Activated T-cell treated with anti-CD3 and anti-CD28 coated beads for 48 hours (primary cell): Measurements from ENCODE around the gene SORCS1.

Experiments
- DNase-seq: peaks from one replicate; pipeline ENCODE4 v3.0.0-alpha.2; 2020; ENCODE audit warnings: low read depth

SORCS1 gene

DNA sequence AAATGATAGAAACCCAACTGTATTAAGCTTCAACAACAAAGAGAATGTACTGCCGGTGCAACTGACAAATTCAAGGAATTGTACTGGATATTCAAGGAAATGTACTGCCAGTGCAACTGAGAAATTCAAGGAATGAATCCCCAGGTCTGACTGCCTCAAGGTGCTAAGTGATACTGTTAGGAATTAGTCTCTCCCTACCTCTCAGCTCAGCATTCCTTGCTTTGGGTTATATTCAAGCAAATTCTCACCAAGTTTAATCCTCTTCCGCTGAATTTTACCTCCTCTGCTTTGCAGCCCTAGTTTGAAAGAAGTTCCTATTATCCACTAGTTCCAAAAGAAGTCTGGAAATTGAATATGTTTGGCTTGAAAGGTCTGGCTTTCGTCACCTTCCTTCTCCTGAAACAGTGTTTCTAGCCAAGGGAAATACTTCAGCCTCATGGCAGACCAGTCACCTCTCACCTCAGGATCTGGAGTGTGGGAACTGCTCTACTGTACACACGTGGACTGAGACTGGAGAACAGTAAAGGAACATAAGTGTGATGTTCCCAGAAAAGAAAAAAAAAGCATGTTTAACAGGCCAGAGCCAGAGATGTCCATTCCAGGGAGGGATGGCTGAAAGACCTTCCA is 60.4 kb downstream of the SORCS1 start:
- DNase-seq = no peak

DNA sequence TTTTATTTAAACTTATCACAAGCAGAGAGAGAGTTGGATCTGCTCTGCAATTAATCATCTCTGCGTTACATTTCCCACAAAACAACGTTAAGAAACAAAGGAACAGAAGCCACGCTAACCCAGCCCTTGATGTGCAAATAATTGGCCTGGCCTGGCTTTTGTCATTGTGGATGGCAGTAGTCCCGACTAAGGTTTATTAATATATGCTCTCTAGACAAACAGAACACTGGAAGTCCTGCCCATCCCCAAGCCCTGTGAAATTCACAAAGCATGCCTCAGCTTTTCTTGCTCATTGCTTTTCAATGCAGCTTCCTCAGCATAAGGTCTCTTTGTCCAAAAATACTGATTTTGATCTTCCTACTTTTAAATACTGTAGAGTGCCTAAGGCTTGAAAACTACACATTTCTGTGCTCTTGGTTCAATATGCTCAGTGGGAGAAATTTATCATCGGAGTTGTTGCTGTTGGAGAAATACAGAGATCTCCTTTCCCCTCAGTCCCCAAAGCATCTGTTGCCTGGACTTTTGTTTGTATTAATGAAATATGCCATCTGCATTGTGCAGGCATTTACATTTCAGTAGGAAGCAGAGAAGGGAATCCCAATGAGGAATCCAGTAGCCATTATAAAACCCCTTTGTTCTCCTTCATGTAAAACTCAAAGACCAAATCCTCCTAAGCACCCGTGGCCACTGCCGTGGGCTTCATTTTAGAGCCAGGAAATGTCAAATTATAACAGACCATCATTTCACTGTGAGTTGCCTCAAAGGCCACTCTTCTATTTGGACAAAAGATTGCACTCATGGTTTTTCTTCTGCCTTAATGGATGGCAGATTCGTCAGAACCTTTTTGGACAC is 61.1 kb downstream of the SORCS1 start:
- DNase-seq = no peak

- no peak for DNase-seq
Observed at GRCh38 chr10:107098326-107098725, 66.2 kb downstream of the SORCS1 start.

GRCh38 chr10:107094824-107095522 is 69.5 kb downstream of the SORCS1 start:
- DNase-seq = no peak

DNA sequence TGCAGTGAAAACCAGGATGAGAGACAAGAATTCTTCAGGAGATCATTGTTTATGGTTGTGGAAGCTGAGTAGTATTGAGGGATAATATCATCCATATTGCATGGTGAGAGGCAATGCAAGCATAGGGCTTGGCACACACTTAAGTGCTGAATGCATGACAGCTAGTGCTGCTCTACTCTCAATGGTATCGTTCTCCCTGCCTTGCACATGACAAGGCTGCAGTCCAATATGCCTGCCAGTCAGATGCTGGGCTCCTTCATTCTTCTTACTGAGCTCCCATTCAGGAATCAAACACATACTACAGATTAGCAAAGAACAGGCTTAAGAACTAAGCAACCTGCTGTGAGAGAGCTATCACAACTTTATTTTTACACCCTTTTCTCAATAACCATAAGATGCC is 72.2 kb downstream of the SORCS1 start:
- no peak for DNase-seq

DNA sequence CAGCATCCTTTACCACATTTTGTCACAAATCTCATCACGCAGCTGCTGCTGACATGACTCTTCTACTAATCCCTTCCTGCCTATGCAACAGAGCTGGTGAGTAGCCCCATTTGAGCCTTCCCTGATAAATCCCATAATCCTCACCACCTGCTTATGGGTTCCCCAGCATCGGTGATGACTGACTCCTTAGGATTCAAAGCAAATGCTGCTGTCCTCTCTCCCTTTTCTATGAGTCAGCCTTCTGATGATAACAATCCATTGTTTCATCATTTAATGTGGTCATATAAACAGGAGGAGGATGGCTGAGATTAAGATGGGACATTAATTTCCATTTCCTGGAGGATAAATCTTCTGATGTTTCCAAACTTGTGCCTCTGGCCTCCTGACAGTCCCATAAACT is 73.4 kb downstream of the SORCS1 start:
- DNase-seq = no peak

DNA sequence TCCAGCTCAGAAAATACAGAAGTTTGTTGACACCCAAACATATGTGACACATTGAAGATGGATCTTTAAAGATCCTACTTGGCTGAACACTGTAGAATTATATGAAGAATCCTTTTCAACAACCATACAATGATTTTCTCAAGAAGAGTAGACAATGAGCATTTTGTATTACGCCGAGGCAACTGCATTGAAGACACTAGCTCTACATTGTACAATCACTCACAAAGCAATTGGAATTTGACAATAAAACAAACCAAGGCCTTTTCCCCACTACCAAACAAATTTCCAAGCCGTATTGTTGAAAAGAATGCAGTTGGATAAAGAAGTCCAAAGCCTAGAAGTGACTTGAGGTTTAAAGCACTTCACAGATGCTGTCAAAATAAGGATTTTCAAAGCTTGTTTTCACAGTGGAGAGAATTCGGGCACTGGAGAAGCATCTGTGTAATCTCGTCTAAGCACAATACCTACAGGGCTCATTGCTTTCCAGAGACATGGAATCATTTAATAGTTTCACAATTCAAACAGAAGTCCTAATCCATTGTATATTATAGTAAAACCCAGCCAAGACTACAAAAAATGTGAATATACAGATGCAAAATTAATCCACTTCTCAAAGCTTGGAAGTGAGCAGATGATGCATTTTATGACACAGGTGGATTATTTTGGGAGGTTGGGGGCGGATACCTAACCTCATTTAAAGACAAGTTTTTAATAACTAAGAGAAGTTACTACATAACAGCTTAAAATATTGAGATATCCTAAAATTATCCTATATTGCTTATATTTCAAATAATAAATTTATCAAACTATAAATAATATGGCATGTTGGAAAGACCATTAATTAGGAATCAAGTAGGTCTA is 78.6 kb downstream of the SORCS1 start:
- DNase-seq = no peak

DNA sequence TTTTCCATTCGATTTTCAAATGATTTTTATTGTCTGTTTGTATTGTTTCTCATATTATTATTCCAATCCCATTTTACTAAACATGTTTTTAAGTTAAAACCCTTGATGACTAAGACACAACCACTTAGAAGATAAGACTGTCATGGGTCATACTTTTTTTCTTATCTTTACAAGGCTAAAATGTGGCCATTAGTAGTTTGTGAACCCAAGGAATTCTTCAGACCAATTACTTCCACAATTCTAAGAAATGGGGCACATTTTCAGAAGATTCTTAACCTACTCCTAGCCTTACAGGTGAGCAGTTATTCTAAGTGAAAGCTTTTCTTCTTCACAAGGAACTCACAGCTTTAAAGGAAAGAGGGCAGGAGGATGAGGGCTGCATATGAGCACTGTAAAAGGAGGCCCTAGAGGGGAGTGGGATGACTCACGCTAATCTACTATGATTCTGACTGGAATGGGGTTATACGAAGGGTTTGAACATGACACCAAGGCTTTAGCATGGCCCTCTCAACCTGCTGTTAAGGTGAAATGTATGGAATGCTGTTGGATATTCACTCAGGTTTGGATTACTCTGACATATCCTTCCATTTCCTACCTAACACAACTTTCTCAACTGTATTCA is 81.0 kb downstream of the SORCS1 start:
- DNase-seq = no peak

- DNase-seq = no peak
Observed at GRCh38 chr10:107081644-107082043, 82.9 kb downstream of the SORCS1 start.

GRCh38 chr10:107075117-107075516 is 89.4 kb downstream of the SORCS1 start:
- no peak for DNase-seq

- no peak for DNase-seq
Observed at GRCh38 chr10:107072786-107073185, 91.7 kb downstream of the SORCS1 start.

- no peak for DNase-seq
Observed at GRCh38 chr10:107072028-107072427, 92.5 kb downstream of the SORCS1 start.

GRCh38 chr10:107071301-107071700 is 93.2 kb downstream of the SORCS1 start:
- DNase-seq = no peak

DNA sequence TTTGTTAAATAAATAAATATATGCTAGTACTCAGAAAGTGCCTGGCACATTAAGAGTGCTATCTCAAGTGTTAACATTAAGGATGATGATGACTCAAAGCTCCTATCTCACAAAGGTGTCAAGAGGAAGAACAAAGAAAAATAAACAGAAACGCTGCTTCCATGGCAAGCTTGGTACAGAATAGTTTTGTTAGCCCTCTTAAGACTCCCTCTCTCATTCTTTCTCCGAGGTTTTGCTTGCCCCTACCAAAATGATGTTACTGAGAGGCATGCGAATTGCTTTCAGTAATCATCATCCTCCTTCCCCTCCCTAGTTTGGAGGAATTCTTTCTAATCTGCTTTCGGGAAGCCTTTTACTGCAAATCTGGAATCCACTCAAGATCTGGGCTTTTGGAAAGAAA is 96.7 kb downstream of the SORCS1 start:
- no peak for DNase-seq

DNA sequence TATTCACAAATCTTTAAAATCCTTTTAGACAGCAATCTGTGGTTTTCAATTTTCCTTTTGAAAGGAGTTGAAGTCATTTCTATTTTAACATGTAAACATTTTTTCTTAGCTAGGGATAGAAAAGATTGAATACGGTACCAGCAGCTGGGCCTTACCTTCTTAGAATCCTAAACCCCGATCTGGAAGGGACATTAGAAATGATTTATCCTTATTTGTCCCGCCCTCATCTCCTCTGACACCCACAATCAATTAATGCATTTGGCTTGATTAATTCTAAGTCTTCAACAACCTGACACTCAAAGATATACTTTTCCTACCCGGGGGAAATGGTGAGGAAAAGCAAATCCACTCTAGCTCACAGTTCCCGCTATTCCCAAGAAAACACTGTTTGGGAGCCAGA is 100.4 kb downstream of the SORCS1 start:
- no peak for DNase-seq

DNA sequence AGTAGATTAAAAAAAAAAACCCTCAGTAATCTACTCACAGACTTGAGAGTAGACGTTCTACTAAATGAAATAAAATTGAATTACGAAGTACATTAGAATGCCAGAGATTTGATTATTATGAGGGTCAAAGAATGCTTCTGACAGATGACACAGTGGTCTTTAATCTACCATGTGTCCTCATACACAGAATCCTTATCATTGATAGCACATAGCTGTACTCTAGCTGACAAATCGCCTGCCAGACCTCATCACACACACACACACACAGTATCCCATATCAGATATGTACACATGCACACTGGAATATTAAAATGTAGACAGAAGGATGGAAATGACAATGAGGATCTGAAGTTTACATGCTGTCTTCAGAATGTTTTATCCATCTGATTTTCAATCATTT is 104.6 kb downstream of the SORCS1 start:
- no peak for DNase-seq

DNA sequence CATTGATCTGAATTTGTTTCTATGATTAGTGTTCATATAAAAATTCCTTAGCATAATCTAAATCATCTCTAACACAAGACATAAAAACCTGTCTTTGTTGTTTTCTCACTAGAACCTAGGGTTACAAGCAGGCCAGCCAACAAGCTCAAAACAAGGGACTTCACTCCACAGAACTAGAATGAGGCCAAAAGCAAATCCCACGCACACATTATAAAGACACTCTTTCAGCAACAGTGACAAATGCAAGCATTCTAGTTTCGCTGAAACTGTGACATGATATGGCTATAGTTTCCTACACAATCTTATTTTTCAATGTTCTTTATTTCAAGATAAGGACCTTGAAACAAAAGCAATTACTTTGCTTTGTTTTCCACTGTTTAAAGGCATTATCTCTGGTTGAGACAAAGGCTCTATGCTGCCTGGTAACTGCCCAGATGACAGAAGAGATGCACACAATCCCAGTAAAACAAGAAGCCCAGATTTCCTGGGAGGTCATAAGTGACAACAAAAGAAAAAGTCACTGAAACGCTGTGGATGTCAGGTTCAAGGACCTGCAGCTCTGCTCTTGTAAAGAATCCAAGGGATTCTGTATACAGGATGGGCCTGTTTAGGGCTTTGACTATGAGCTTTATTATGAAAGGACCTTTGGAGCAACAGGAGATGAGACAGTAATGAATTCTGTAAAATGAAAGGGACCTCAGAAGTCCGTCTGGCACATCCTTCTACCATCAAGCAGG is 105.3 kb downstream of the SORCS1 start:
- no peak for DNase-seq

DNA sequence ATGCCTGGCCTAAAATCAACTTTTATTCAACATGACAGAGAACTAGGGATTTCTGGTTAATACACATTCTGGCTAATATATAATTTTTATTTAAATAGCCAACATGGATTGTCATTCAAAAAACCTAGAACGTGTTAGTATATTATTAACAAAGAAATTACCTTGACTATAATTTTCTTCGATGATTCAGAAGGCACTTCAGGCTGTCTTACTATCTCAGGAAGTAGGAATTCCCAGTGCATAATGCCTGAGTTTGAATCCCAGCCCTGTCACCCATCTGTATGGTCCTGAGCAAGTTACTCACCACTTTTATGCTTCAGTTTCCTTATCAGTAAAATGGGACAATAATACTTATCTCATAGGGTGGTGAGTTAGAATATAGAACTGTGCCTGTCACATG is 106.2 kb downstream of the SORCS1 start:
- no peak for DNase-seq

DNA sequence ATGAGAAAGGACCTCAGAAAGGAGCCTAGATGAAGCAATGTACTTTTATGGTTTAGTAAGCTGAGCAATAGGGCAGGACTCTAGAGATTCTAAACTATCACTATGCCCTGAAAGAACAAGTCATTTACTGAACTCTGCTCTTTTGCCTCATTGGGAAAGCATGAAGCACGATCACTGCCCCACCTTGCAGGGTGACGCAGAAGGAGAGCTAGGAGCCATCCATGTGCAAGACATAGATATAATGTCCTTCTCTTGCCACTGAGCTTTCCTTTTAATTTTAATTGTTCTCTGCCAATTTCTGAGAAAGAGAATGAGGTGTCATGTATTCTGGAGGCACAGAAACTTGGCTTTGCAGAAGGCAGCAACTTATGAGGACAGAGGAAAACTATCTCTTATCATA is 108.3 kb downstream of the SORCS1 start:
- DNase-seq = no peak

- no peak for DNase-seq
Observed at GRCh38 chr10:107054469-107055156, 109.9 kb downstream of the SORCS1 start.
